Breast epithelium (tissue), 3 donors: Measurements from ENCODE around the gene MICALL2.

ENCODE experiments used
- CTCF ChIP-seq, 3 donors: fragments of 450-650 bp; IDR thresholded peaks; one replicate each; pipeline ENCODE4 v1.5.1; 2016 to 2017; ENCODE audit warnings: antibody characterized with exemption in 3 of 3, mild to moderate bottlenecking in 3 of 3, moderate library complexity in 3 of 3
- POLR2A ChIP-seq: fragments of 450-650 bp; IDR thresholded peaks from one replicate; pipeline ENCODE4 v1.6.1; 2016; ENCODE audit warnings: antibody characterized with exemption, mild to moderate bottlenecking, moderate library complexity

- TF ChIP-seq CTCF (IDR thresholded peaks at IDR 0.05) (no peak), POLR2A (no peak)
These were observed 21.1 kb downstream of the MICALL2 start for GRCh38 chr7:1438208-1438607.
